Fibroblast of lung (primary cell): ENCODE results near the gene MINK1.

Experiments used
- CTCF ChIP-seq, 2 donors: IDR thresholded peaks in 1 of 2; conservative IDR thresholded peaks in 1 of 2; 1 replicate in 1 of 2; 2 replicates in 1 of 2; pipeline ENCODE4 v1.5.1; 2011 to 2012; ENCODE audit warnings: low read length in 2 of 2, control low read depth in 1 of 2, inconsistent platforms in 1 of 2, low read depth in 1 of 2, mild to moderate bottlenecking in 1 of 2
- EZH2 ChIP-seq: IDR thresholded peaks from 2 replicates; pipeline ENCODE4 v1.5.1; 2012; ENCODE audit warnings: low read length, control low read depth, mild to moderate bottlenecking; ENCODE audit errors: missing control alignments

- TF ChIP-seq CTCF (conservative IDR thresholded peaks at IDR 0.05 in 1 of 2, IDR thresholded peaks at IDR 0.05 in 1 of 2; ENCODE audit: low read depth in 1 of 2, low read length in 2 of 2), result no peak
- TF ChIP-seq EZH2, result no peak
Measured at GRCh38 chr17:4827399-4827798, 5.7 kb upstream of the MINK1 start.
